Pancreas (tissue), 10 donors: ENCODE results near the gene UBR4. TPM values are rescaled to one million over a fixed set of nuclear protein-coding genes. Genes with fewer than 3 reads are reported as not detected.

Source experiments
- ATAC-seq, 4 donors: fragments of 200-7000 bp; cut with Tn5 transposase; one replicate each; pipeline versions ENCODE4 v1.8.0 to v1.9.1; 2020; ENCODE audit warnings: mild to moderate bottlenecking in 4 of 4, moderate library complexity in 4 of 4
- DNase-seq, 6 donors: peaks; one replicate each; pipeline ENCODE4 v3.0.0-alpha.2; 2020
- FAIRE-seq: peaks from 2 replicates; lab custom pipeline; 2012; peaks lifted over from hg19 to GRCh38; lab: Jason Lieb, UNC
- H3K27ac ChIP-seq, 4 donors: fragments of 200-600 bp; sonication (generic); 1 replicate in 3 of 4; 2 replicates in 1 of 4; pipeline versions ENCODE4 v1.5.0 to v1.8.0; 2020
- H3K27me3 ChIP-seq, 4 donors: fragments of 200-600 bp; one replicate each; pipeline ENCODE4 v1.8.0; 2021
- H3K36me3 ChIP-seq, 3 donors: fragments of 200-600 bp; sonication (generic) in 1 of 3; one replicate each; pipeline versions ENCODE4 v1.5.0 to v1.8.0; 2020 to 2021
- H3K4me1 ChIP-seq, 3 donors: fragments of 200-600 bp; one replicate each; pipeline ENCODE4 v1.8.0; 2021
- H3K4me3 ChIP-seq, 4 donors: fragments of 200-600 bp; sonication (generic) in 2 of 4; one replicate each; pipeline versions ENCODE4 v1.5.0 to v1.8.0; 2020 to 2021
- H3K9me3 ChIP-seq, 4 donors: fragments of 200-600 bp; one replicate each; pipeline ENCODE4 v1.8.0; 2021
- WGBS, 2 donors: extraction: QIAGEN DNeasy Blood & Tissue Kit; methylation state at CpG; one replicate each; pipeline ENCODE4 v1.1.7; 2013; 5-methylcytosine and 5-hydroxymethylcytosine counted together
- intact Hi-C, 3 donors: fragments of 100-400 bp; cut with DNase I; formaldehyde crosslinking; loops; one replicate each; pipeline versions ENCODE4 v1.11.1 to v1.14.2; 2022
- polyA plus RNA-seq, 2 donors: library from polyadenylated mRNA; stranded (reverse); fragments of 200-250 nt; gene quantifications; one replicate each; pipeline ENCODE4 v1.2.3, GENCODE V29; 2013
- total RNA-seq, 6 donors: library from RNA; stranded (reverse); fragmentation: NEBNext Ultra II Directional in 4 of 6; extraction: Animal tissue kit (Norgen Biotek cat#: 25700) in 4 of 6; gene quantifications; one replicate each; pipeline versions ENCODE4 v1.2.1 to v1.2.4, GENCODE V29; 2021 to 2023
- TF ChIP-seq, protein P1 (sequence below), 4 donors: fragments of 200-600 bp; sonication (generic) in 3 of 4; IDR thresholded peaks; one replicate each; pipeline versions ENCODE4 v1.5.0 to v1.8.0; 2021; ENCODE audit warnings: antibody characterized with exemption in 4 of 4
- donor health status: healthy with polysubstance abuse.
- donor health status: DM: no; HTN: no; CAD: no; lungs with moderate emphysema.
- donor health status: DM: no; HTN: no; CAD: no.
- donor health status: control.
- donor health status: control.
- donor health status: Bipolar disorder and iron deficiency.
- donor health status: DM: yes; HTN: yes; CAD: no.
- donor health status: DM: no; HTN: no; CAD: no.
- donor health status: DM: no; HTN: no; CAD: no.
- donor health status: DM: yes; HTN: yes; CAD: no.

Gene UBR4
- total and polyA plus RNA-seq, 8 donors: 45.3 to 140 (median 65.5) TPM

DNA sequence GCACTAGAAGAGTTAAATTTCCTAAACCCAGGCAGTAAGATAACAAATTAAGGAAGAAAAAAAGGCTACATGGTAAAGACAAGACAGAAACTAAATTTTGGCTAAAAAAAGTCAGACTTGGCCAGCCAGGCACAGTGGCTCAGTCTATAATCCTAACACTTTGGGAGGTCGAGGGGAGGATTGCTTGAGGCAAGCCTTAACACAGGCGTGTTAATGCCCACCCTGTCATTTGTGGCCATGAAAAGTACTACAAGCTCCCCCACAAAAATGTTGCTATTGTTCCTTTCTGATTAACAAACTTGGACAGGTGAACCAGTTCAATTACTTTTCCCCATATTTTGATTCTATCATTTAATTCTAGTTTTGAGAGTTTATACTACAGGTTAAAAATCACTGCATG is 32.3 kb downstream of the UBR4 start:
- Histone ChIP-seq H3K36me3 (peaks cover 3 to 65% (median 47%) of the 10 kb centered on the region in 3 donors), H3K4me1 (no peaks in the 10 kb centered on the region), H3K27me3 (no peaks in the 10 kb centered on the region), H3K9me3 (no peaks in the 10 kb centered on the region), H3K4me3 (no peak overlapping the region), H3K27ac (no peak overlapping the region)
- TF ChIP-seq, protein P1, sequence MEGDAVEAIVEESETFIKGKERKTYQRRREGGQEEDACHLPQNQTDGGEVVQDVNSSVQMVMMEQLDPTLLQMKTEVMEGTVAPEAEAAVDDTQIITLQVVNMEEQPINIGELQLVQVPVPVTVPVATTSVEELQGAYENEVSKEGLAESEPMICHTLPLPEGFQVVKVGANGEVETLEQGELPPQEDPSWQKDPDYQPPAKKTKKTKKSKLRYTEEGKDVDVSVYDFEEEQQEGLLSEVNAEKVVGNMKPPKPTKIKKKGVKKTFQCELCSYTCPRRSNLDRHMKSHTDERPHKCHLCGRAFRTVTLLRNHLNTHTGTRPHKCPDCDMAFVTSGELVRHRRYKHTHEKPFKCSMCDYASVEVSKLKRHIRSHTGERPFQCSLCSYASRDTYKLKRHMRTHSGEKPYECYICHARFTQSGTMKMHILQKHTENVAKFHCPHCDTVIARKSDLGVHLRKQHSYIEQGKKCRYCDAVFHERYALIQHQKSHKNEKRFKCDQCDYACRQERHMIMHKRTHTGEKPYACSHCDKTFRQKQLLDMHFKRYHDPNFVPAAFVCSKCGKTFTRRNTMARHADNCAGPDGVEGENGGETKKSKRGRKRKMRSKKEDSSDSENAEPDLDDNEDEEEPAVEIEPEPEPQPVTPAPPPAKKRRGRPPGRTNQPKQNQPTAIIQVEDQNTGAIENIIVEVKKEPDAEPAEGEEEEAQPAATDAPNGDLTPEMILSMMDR (IDR thresholded peaks at IDR 0.05): no peak
- WGBS, 2 donors: 83 to 89% methylated on average over 2 of the region's 2 CpGs
- intact Hi-C loops: no loop called here
- DNase-seq (no peak), FAIRE-seq (no peak), ATAC-seq (no peak)

DNA sequence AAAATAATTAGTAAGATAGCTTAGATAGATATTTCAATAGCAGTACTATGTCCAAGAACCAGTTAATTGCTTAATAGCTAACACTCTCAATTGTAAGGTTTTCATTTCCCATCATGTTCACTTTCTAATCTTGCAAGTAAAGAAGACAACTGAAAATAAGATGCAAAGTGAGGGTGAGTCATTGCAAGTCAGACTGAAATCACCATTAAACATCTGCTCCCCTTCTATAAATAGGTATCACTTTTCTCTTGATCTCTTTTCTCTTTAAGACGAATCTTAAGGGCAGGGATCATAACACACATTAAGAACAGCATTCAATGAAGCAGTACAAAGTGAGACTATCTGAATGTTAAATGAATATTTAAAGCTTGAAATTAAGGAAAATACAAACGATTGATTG is 40.4 kb downstream of the UBR4 start:
- DNase-seq (no peak), ATAC-seq (no peak), FAIRE-seq (no peak)
- WGBS, 2 donors: 67 to 84% methylated on average over 2 of the region's 2 CpGs
- TF ChIP-seq, protein P1 (IDR thresholded peaks at IDR 0.05): no peak
- peaks cover 4 to 93% (median 60%) of the 10 kb centered on the region in 3 donors for H3K36me3 ChIP-seq
- H3K27me3 ChIP-seq: no peaks in the 10 kb centered on the region
- H3K4me3 ChIP-seq: no peak overlapping the region
- no peak overlapping the region for H3K27ac ChIP-seq
- H3K9me3 ChIP-seq: no peaks in the 10 kb centered on the region
- intact Hi-C loops: no loop called here
- H3K4me1 ChIP-seq: no peaks in the 10 kb centered on the region

DNA sequence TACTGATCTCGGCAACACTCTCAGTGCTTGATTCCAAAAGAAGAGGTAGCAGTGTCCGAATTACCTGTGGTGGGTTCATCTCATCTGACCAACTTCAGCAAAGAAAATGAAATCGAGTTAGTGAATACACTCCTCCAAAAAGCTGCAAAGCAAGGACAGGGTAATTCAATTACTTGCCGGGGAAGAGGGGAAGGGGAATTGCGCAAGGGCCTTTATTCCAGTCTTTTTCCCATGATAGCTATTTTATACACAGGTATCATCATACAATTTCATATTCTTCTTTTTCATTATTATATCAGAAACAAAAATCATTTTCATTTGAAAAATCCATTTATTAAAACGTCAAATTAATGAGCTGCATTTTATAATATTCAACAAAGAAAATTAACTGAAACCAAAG is 42.9 kb downstream of the UBR4 start:
- TF ChIP-seq, protein P1 (IDR thresholded peaks at IDR 0.05): no peak
- Histone ChIP-seq H3K27ac (no peak overlapping the region), H3K36me3 (peaks cover 0 to 92% (median 58%) of the 10 kb centered on the region in 3 donors), H3K27me3 (no peaks in the 10 kb centered on the region), H3K4me3 (no peak overlapping the region), H3K9me3 (no peaks in the 10 kb centered on the region), H3K4me1 (no peaks in the 10 kb centered on the region)
- DNase-seq (no peak), FAIRE-seq (no peak), ATAC-seq (no peak)
- WGBS, 2 donors: 91 to 95% methylated on average over 6 of the region's 6 CpGs
- intact Hi-C loops: no loop called here

DNA sequence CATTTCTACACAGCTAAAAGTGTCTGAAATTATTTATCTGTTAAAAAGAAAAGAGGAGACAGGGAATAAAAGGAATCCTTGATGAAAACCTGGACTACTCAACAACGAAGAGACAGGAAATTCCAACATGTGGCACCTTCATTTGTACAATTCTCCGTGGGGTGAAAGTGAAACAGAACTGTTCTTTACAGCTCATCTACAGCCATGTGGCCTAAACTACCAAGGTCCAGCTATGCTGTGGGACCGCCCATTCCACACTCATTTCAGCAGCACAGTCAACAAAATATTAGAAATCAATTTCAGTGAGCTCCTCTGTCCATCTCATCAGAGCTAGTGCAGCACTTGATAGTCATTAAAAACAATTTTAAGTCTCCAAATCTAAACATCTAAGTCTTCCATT is 44.0 kb downstream of the UBR4 start:
- no peak for FAIRE-seq
- DNase-seq: no peak
- Histone ChIP-seq H3K4me3 (no peak overlapping the region), H3K27me3 (no peaks in the 10 kb centered on the region), H3K27ac (no peak overlapping the region), H3K36me3 (peaks cover 0 to 91% (median 64%) of the 10 kb centered on the region in 3 donors), H3K9me3 (no peaks in the 10 kb centered on the region), H3K4me1 (no peaks in the 10 kb centered on the region)
- intact Hi-C loops: no loop called here
- 82 to 83% methylated on average over 3 of the region's 3 CpGs for WGBS, 2 donors
- TF ChIP-seq, protein P1 (IDR thresholded peaks at IDR 0.05): no peak
- no peak for ATAC-seq

DNA sequence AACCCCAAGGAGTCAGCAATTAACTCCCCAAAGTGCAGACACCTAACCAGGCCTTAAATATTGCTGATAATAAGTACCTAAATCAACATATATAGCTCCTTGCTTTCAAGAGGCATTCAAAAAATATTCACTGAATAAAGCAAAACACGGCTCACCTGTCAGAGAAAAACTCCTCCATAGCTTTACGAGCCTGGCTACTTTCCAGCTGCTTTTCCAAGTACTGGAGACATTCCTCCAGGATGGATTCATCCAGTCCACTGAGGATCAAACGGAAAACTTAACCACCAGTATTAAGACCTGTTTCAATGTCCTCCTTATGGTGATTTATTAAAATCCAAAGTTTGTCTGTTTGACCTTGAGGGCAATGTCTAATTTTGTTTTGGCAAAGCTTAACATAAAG is 44.6 kb downstream of the UBR4 start:
- DNase-seq: no peak
- H3K27ac ChIP-seq: no peak overlapping the region
- no peak for ATAC-seq
- 78 to 85% methylated on average over 3 of the region's 3 CpGs for whole genome bisulfite sequencing, 2 donors
- TF ChIP-seq, protein P1 (IDR thresholded peaks at IDR 0.05): no peak
- H3K36me3 ChIP-seq: peaks cover 0 to 94% (median 62%) of the 10 kb centered on the region in 3 donors
- H3K27me3 ChIP-seq: no peaks in the 10 kb centered on the region
- H3K4me1 ChIP-seq: no peaks in the 10 kb centered on the region
- no peak overlapping the region for H3K4me3 ChIP-seq
- intact Hi-C loops: no loop called here
- no peaks in the 10 kb centered on the region for H3K9me3 ChIP-seq
- FAIRE-seq: no peak
